ENCODE results near the gene FLT3.

Gene FLT3

GRCh38 chr13:27980280-27980998 is 119.9 kb downstream of the FLT3 start:
- Histone ChIP-seq H3K9ac (ENCODE audit: low read length) (no peak overlapping the region), H3K4me1 (ENCODE audit: control insufficient read depth, insufficient read depth, low read length) (peaks cover 24% of the 10 kb centered on the region), H3K9me3 (ENCODE audit: control insufficient read depth, low read length) (no peaks in the 10 kb centered on the region), H3K27me3 (ENCODE audit: control insufficient read depth, insufficient read depth, low read length) (peaks cover 83% of the 10 kb centered on the region), H3K4me3 (ENCODE audit: low read length) (no peak overlapping the region), H3K36me3 (ENCODE audit: control insufficient read depth, insufficient read depth, low read length) (no peaks in the 10 kb centered on the region)

- Histone ChIP-seq H3K4me1 (ENCODE audit: control insufficient read depth, insufficient read depth, low read length) (peaks cover 24% of the 10 kb centered on the region), H3K9ac (ENCODE audit: low read length) (no peak overlapping the region), H3K36me3 (ENCODE audit: control insufficient read depth, insufficient read depth, low read length) (no peaks in the 10 kb centered on the region), H3K9me3 (ENCODE audit: control insufficient read depth, low read length) (no peaks in the 10 kb centered on the region), H3K27me3 (ENCODE audit: control insufficient read depth, insufficient read depth, low read length) (peaks cover 89% of the 10 kb centered on the region), H3K4me3 (ENCODE audit: low read length) (no peak overlapping the region)
Observed at GRCh38 chr13:27979765-27980279, 120.6 kb downstream of the FLT3 start.

GRCh38 chr13:27979001-27979643 is 121.3 kb downstream of the FLT3 start:
- no peaks in the 10 kb centered on the region for H3K36me3 ChIP-seq (ENCODE audit: control insufficient read depth, insufficient read depth, low read length)
- H3K4me3 ChIP-seq (ENCODE audit: low read length): no peak overlapping the region
- peaks cover 24% of the 10 kb centered on the region for H3K4me1 ChIP-seq (ENCODE audit: control insufficient read depth, insufficient read depth, low read length)
- peaks cover 96% of the 10 kb centered on the region for H3K27me3 ChIP-seq (ENCODE audit: control insufficient read depth, insufficient read depth, low read length)
- H3K9me3 ChIP-seq (ENCODE audit: control insufficient read depth, low read length): no peaks in the 10 kb centered on the region
- no peak overlapping the region for H3K9ac ChIP-seq (ENCODE audit: low read length)

- Histone ChIP-seq H3K4me3 (ENCODE audit: low read length) (no peak overlapping the region), H3K9me3 (ENCODE audit: control insufficient read depth, low read length) (no peaks in the 10 kb centered on the region), H3K36me3 (ENCODE audit: control insufficient read depth, insufficient read depth, low read length) (no peaks in the 10 kb centered on the region), H3K27me3 (ENCODE audit: control insufficient read depth, insufficient read depth, low read length) (peaks cover 97% of the 10 kb centered on the region), H3K9ac (ENCODE audit: low read length) (no peak overlapping the region), H3K4me1 (ENCODE audit: control insufficient read depth, insufficient read depth, low read length) (peaks cover 24% of the 10 kb centered on the region)
Observed at GRCh38 chr13:27978301-27978968, 121.9 kb downstream of the FLT3 start.

- Histone ChIP-seq H3K9ac (ENCODE audit: low read length) (no peak overlapping the region), H3K36me3 (ENCODE audit: control insufficient read depth, insufficient read depth, low read length) (no peaks in the 10 kb centered on the region), H3K27me3 (ENCODE audit: control insufficient read depth, insufficient read depth, low read length) (peaks cover 97% of the 10 kb centered on the region), H3K9me3 (ENCODE audit: control insufficient read depth, low read length) (no peaks in the 10 kb centered on the region), H3K4me3 (ENCODE audit: low read length) (no peak overlapping the region), H3K4me1 (ENCODE audit: control insufficient read depth, insufficient read depth, low read length) (peaks cover 24% of the 10 kb centered on the region)
Observed at GRCh38 chr13:27977476-27978300, 122.7 kb downstream of the FLT3 start.

- Histone ChIP-seq H3K9ac (ENCODE audit: low read length) (no peak overlapping the region), H3K27me3 (ENCODE audit: control insufficient read depth, insufficient read depth, low read length) (peaks cover 94% of the 10 kb centered on the region), H3K4me1 (ENCODE audit: control insufficient read depth, insufficient read depth, low read length) (peaks cover 24% of the 10 kb centered on the region), H3K9me3 (ENCODE audit: control insufficient read depth, low read length) (no peaks in the 10 kb centered on the region), H3K36me3 (ENCODE audit: control insufficient read depth, insufficient read depth, low read length) (no peaks in the 10 kb centered on the region), H3K4me3 (ENCODE audit: low read length) (no peak overlapping the region)
Observed at GRCh38 chr13:27976362-27977091, 123.8 kb downstream of the FLT3 start.

GRCh38 chr13:27975564-27976361 is 124.6 kb downstream of the FLT3 start:
- peaks cover 92% of the 10 kb centered on the region for H3K27me3 ChIP-seq (ENCODE audit: control insufficient read depth, insufficient read depth, low read length)
- no peaks in the 10 kb centered on the region for H3K9me3 ChIP-seq (ENCODE audit: control insufficient read depth, low read length)
- H3K4me3 ChIP-seq (ENCODE audit: low read length): no peak overlapping the region
- peaks cover 24% of the 10 kb centered on the region for H3K4me1 ChIP-seq (ENCODE audit: control insufficient read depth, insufficient read depth, low read length)
- H3K36me3 ChIP-seq (ENCODE audit: control insufficient read depth, insufficient read depth, low read length): no peaks in the 10 kb centered on the region
- no peak overlapping the region for H3K9ac ChIP-seq (ENCODE audit: low read length)

GRCh38 chr13:27973961-27974662 is 126.3 kb downstream of the FLT3 start:
- H3K9me3 ChIP-seq (ENCODE audit: control insufficient read depth, low read length): no peaks in the 10 kb centered on the region
- no peak overlapping the region for H3K4me3 ChIP-seq (ENCODE audit: low read length)
- H3K27me3 ChIP-seq (ENCODE audit: control insufficient read depth, insufficient read depth, low read length): peaks cover 91% of the 10 kb centered on the region
- H3K36me3 ChIP-seq (ENCODE audit: control insufficient read depth, insufficient read depth, low read length): no peaks in the 10 kb centered on the region
- no peak overlapping the region for H3K9ac ChIP-seq (ENCODE audit: low read length)
- peaks cover 12% of the 10 kb centered on the region for H3K4me1 ChIP-seq (ENCODE audit: control insufficient read depth, insufficient read depth, low read length)

- peaks cover 7% of the 10 kb centered on the region for H3K4me1 ChIP-seq (ENCODE audit: control insufficient read depth, insufficient read depth, low read length)
- H3K9ac ChIP-seq (ENCODE audit: low read length): no peak overlapping the region
- no peak overlapping the region for H3K4me3 ChIP-seq (ENCODE audit: low read length)
- H3K9me3 ChIP-seq (ENCODE audit: control insufficient read depth, low read length): no peaks in the 10 kb centered on the region
- no peaks in the 10 kb centered on the region for H3K36me3 ChIP-seq (ENCODE audit: control insufficient read depth, insufficient read depth, low read length)
- peaks cover 90% of the 10 kb centered on the region for H3K27me3 ChIP-seq (ENCODE audit: control insufficient read depth, insufficient read depth, low read length)
Observed at GRCh38 chr13:27973291-27973690, 127.1 kb downstream of the FLT3 start.

GRCh38 chr13:27972478-27972820 is 127.9 kb downstream of the FLT3 start:
- Histone ChIP-seq H3K4me1 (ENCODE audit: control insufficient read depth, insufficient read depth, low read length) (peaks cover 7% of the 10 kb centered on the region), H3K9me3 (ENCODE audit: control insufficient read depth, low read length) (no peaks in the 10 kb centered on the region)

More at GRCh38 chr13:27972478-27972820, 127.9 kb downstream of the FLT3 start:
- H3K27me3 ChIP-seq (ENCODE audit: control insufficient read depth, insufficient read depth, low read length): peaks cover 90% of the 10 kb centered on the region
- no peaks in the 10 kb centered on the region for H3K36me3 ChIP-seq (ENCODE audit: control insufficient read depth, insufficient read depth, low read length)
- H3K4me3 ChIP-seq (ENCODE audit: low read length): no peak overlapping the region
- H3K9ac ChIP-seq (ENCODE audit: low read length): no peak overlapping the region
